Activated CD4-positive, alpha-beta T cell treated with anti-CD3 and anti-CD28 coated beads for 36 hours (primary cell): Measurements from ENCODE around the gene DNMT3A. TPM values are rescaled to one million over a fixed set of nuclear protein-coding genes. Genes with fewer than 3 reads are reported as not detected.
"Not testable (repeated sequence)": the region's sequence is repeated elsewhere in the genome, so short reads cannot be mapped to it uniquely, and the experiment has no call there.

Experiments used
- ATAC-seq: fragments of 200-7000 bp; cut with Tn5 transposase; one replicate; pipeline ENCODE4 v1.10.0; 2021; ENCODE audit warnings: mild to moderate bottlenecking, moderate library complexity
- CTCF ChIA-PET: fragments of 350-600 bp; sonication (Branson Sonifier 250); formaldehyde crosslinking; loops from one replicate; lab custom pipeline; 2021; ENCODE audit warnings: antibody characterized with exemption; lab: Charles Lee
- POLR2A ChIA-PET: fragments of 350-600 bp; sonication (Branson Sonifier 250); formaldehyde crosslinking; loops from one replicate; lab custom pipeline; 2021; ENCODE audit warnings: antibody characterized with exemption, inconsistent platforms; lab: Charles Lee
- DNase-seq: peaks from one replicate; pipeline ENCODE4 v3.0.0-alpha.2; 2020
- H3K27ac Mint-ChIP-seq: one replicate; pipeline ENCODE4 v1.8.0; 2021; ENCODE audit warnings: mixed read lengths
- H3K27me3 Mint-ChIP-seq: one replicate; pipeline ENCODE4 v1.8.0; 2021; ENCODE audit warnings: mixed read lengths
- H3K36me3 Mint-ChIP-seq: one replicate; pipeline ENCODE4 v1.8.0; 2021; ENCODE audit warnings: low read depth, mixed read lengths
- H3K4me1 Mint-ChIP-seq: one replicate; pipeline ENCODE4 v1.8.0; 2021; ENCODE audit warnings: mixed read lengths
- H3K4me3 Mint-ChIP-seq: one replicate; pipeline ENCODE4 v1.8.0; 2021; ENCODE audit warnings: mild to moderate bottlenecking, moderate library complexity, mixed read lengths
- H3K9me3 Mint-ChIP-seq: one replicate; pipeline ENCODE4 v1.8.0; 2021; ENCODE audit warnings: low read depth, mixed read lengths
- intact Hi-C, 2 experiments: fragments of 100-400 bp; cut with DNase I in 1 of 2; cut with micrococcal nuclease in 1 of 2; formaldehyde crosslinking; loops; one replicate each; pipeline versions ENCODE4 v1.14.2 to v1.15.1; 2022 to 2024; cut with DNase I, micrococcal nuclease
- total RNA-seq, 2 experiments: library from RNA; stranded (reverse); gene quantifications; one replicate each; pipeline ENCODE4 v1.2.3, GENCODE V29; 2021

The DNMT3A gene
- total RNA-seq, 2 experiments from 2014 or later = 62.3 to 76.2 TPM

- DNase-seq (no peak), ATAC-seq (no peak)
- CTCF ChIA-PET = interaction anchor here (0.9 to 1.3 kb wide), 2 partner anchors 10 to 21 kb away, joined by 3 to 4 read pairs; no protein-coding TSS in a partner anchor
- peaks cover 9% of the 10 kb centered on the region for H3K4me1 Mint-ChIP-seq
- H3K36me3 Mint-ChIP-seq = peaks cover 4% of the 10 kb centered on the region
- intact Hi-C loops = no loop called here
- no peaks in the 10 kb centered on the region for H3K27me3 Mint-ChIP-seq
- no peaks in the 10 kb centered on the region for H3K9me3 Mint-ChIP-seq
- POLR2A ChIA-PET = no interaction called here
- no peak overlapping the region for H3K27ac Mint-ChIP-seq
- no peak overlapping the region for H3K4me3 Mint-ChIP-seq
Observed at GRCh38 chr2:25226827-25227226, 114.9 kb downstream of the DNMT3A start.

GRCh38 chr2:25222477-25223121 lies 119.1 kb downstream of the DNMT3A start:
- DNase-seq = no peak
- Mint-ChIP-seq H3K27ac (no peak overlapping the region), H3K4me3 (no peak overlapping the region), H3K9me3 (no peaks in the 10 kb centered on the region), H3K27me3 (no peaks in the 10 kb centered on the region), H3K36me3 (no peaks in the 10 kb centered on the region), H3K4me1 (peaks cover 8% of the 10 kb centered on the region)
- ChIA-PET CTCF (interaction anchor here (0.6 kb wide), 1 partner anchor 81 kb away, joined by 4 read pairs; no protein-coding TSS in a partner anchor), POLR2A (no interaction called here)
- intact Hi-C loops = no loop called here
- no peak for ATAC-seq

DNA sequence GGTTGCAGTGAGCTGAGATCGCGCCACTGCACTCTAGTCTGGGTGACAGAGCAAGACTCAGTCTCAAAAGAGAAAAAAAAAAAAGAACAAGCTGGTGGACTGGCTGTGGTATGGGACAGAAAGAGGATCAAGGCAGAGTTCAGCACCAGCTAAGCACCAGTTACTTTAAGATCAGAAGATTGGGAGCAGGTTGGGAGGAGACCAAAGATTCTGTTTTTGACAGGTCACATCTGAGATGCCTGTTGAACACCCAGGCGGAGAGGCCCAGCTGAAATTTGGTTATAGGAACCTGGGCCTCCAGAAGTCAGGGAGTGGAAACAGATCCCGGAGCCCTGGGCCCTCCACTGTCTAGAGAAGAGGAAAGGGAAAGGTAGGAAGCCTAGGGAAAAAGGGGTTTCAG lies 120.1 kb downstream of the DNMT3A start:
- Mint-ChIP-seq H3K4me3 (no peak overlapping the region), H3K4me1 (peaks cover 7% of the 10 kb centered on the region), H3K27ac (no peak overlapping the region), H3K9me3 (no peaks in the 10 kb centered on the region), H3K36me3 (no peaks in the 10 kb centered on the region), H3K27me3 (no peaks in the 10 kb centered on the region)
- DNase-seq (no peak), ATAC-seq (no peak)
- intact Hi-C loops = no loop called here
- ChIA-PET CTCF (interaction anchor here (0.7 to 1.2 kb wide), 2 partner anchors 10 to 12 kb away, joined by 3 read pairs; no protein-coding TSS in a partner anchor), POLR2A (interaction anchor here (0.7 kb wide), 1 partner anchor 11 kb away, joined by 3 read pairs; no protein-coding TSS in a partner anchor)

GRCh38 chr2:25220313-25220712 lies 121.4 kb downstream of the DNMT3A start:
- Mint-ChIP-seq H3K36me3 (no peaks in the 10 kb centered on the region), H3K27me3 (no peaks in the 10 kb centered on the region), H3K9me3 (no peaks in the 10 kb centered on the region), H3K27ac (no peak overlapping the region), H3K4me3 (no peak overlapping the region), H3K4me1 (peaks cover 6% of the 10 kb centered on the region)
- ChIA-PET POLR2A (no interaction called here), CTCF (interaction anchor here (1.2 to 1.8 kb wide), 2 partner anchors 8 to 9 kb away, joined by 3 to 7 read pairs; no protein-coding TSS in a partner anchor)
- DNase-seq (no peak), ATAC-seq (no peak)
- intact Hi-C loops = no loop called here

- DNase-seq (no peak), ATAC-seq (no peak)
- no peak overlapping the region for H3K4me3 Mint-ChIP-seq
- peaks cover 6% of the 10 kb centered on the region for H3K4me1 Mint-ChIP-seq
- H3K36me3 Mint-ChIP-seq = no peaks in the 10 kb centered on the region
- no peaks in the 10 kb centered on the region for H3K27me3 Mint-ChIP-seq
- POLR2A ChIA-PET = no interaction called here
- no peaks in the 10 kb centered on the region for H3K9me3 Mint-ChIP-seq
- CTCF ChIA-PET = interaction anchor here (1.8 kb wide), 1 partner anchor 9 kb away, joined by 7 read pairs; no protein-coding TSS in a partner anchor
- H3K27ac Mint-ChIP-seq = no peak overlapping the region
- intact Hi-C loops = loop anchor here (5.0 kb wide), 2 partner anchors 52 to 247 kb away; partner anchors contain the start of genes DNAJC27 (in 1 of the 2) and POMC (in 1 of the 2)
Observed at GRCh38 chr2:25219621-25220020, 122.1 kb downstream of the DNMT3A start.

DNA sequence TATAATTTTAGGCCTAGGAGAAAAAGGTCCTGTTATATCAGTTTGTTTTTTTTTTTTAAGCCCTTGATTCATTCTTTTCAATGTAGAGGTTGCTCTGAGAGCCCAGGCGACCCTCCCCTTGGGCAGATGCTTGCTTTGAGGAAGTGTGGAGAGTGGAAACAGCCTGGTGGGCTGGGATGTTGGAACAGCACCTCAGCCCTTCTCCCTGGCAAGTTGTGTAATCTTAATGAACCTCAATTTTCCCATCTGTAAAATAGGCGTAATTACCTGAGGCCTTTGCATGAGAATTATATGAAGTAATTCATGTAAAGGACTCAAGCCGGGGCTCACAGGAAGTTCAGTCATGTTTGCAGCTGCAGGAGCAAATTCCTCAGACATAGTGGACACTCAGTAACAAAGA lies 123.6 kb downstream of the DNMT3A start:
- DNase-seq = no peak
- CTCF ChIA-PET = no interaction called here
- POLR2A ChIA-PET = no interaction called here
- Mint-ChIP-seq H3K4me3 (no peak overlapping the region), H3K36me3 (no peaks in the 10 kb centered on the region), H3K27me3 (no peaks in the 10 kb centered on the region), H3K4me1 (peaks cover 6% of the 10 kb centered on the region), H3K9me3 (no peaks in the 10 kb centered on the region), H3K27ac (no peak overlapping the region)
- intact Hi-C loops = loop anchor here (5.0 kb wide), 2 partner anchors 51 to 246 kb away; partner anchors contain the start of genes DNAJC27 (in 1 of the 2) and POMC (in 1 of the 2)
- ATAC-seq = no peak

DNA sequence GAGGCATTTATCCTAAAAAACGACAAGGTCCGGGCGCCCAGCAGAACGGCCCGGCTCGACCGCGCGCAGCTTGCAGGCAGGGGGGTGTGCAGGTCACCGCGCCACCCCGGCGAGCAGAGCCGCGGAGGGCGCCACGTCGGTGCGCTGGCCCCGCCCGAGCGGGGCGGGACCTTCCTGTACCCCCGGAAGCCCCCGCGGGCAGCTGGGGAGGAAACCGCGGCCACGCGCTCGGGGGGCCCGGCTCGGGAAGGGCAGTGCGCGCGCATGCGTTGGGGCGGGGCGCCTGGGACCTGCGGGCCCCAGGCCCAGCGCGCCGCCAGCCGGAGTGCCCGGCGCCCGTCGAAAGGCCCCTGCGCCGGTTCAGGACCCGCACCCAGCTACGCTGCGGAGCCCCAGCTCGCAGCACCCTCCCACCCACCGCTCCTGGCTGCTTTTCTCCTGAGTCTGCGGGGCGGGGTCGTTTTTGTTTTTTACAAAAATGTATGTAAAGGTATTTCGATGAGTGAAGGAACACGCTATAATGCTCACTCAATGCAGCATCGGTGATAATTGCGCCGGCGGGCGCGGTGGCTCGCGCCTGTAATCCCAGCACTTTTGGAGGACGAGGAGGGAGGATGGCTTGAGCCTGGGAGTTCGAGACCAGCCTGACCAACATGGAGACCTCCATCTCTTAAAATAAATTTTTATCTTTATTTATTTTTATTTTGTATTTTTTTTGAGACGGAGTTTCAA lies 125.6 kb downstream of the DNMT3A start:
- DNase-seq = peak; percentile 88
- peak overlapping the region; percentile 71 for H3K27ac Mint-ChIP-seq
- peaks cover 9% of the 10 kb centered on the region for H3K4me1 Mint-ChIP-seq
- H3K9me3 Mint-ChIP-seq = no peaks in the 10 kb centered on the region
- ATAC-seq = peak; percentile 93
- intact Hi-C loops = loop anchor here (5.0 kb wide), 2 partner anchors 49 to 244 kb away; partner anchors contain the start of genes DNAJC27 (in 1 of the 2) and POMC (in 1 of the 2)
- ChIA-PET CTCF (interaction anchor here (0.6 to 1.1 kb wide), 3 partner anchors 11 to 53 kb away, joined by 3 to 4 read pairs (median 3); no protein-coding TSS in a partner anchor), POLR2A (no interaction called here)
- no peaks in the 10 kb centered on the region for H3K27me3 Mint-ChIP-seq
- H3K36me3 Mint-ChIP-seq = no peaks in the 10 kb centered on the region
- H3K4me3 Mint-ChIP-seq = peak overlapping the region; percentile 65

DNA sequence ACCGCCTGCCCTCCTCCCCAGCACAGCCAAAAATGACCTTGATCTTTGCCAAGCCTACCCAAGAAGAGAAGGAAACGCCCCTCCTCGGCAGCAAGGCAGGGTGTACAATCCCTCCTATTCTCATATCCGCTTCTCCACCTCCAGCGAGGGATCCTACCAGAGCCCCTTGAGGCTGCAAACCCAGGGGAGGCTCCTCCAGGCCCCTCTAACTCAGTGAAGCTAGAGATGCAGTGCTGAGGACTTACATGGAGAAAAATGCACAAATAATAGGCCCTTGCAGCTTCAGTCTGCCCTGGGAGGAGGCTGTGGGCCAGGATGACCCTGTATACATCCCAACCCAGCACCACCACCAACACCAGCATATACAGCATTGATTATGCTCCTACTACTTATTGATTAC lies 126.5 kb downstream of the DNMT3A start:
- H3K4me3 Mint-ChIP-seq = peak overlapping the region; percentile 61
- intact Hi-C loops = loop anchor here (5.0 kb wide), 2 partner anchors 48 to 243 kb away; partner anchors contain the start of genes DNAJC27 (in 1 of the 2) and POMC (in 1 of the 2)
- POLR2A ChIA-PET = interaction anchor here (0.6 kb wide), 1 partner anchor 361 kb away, joined by 4 read pairs; no protein-coding TSS in a partner anchor
- no peaks in the 10 kb centered on the region for H3K27me3 Mint-ChIP-seq
- no peaks in the 10 kb centered on the region for H3K36me3 Mint-ChIP-seq
- no peaks in the 10 kb centered on the region for H3K9me3 Mint-ChIP-seq
- CTCF ChIA-PET = no interaction called here
- peaks cover 15% of the 10 kb centered on the region for H3K4me1 Mint-ChIP-seq
- peak overlapping the region; percentile 71 for H3K27ac Mint-ChIP-seq
- DNase-seq (no peak), ATAC-seq (peak; percentile 5)

- intact Hi-C loops = no loop called here
- ChIA-PET POLR2A (no interaction called here), CTCF (interaction anchor here (0.6 to 0.9 kb wide), 2 partner anchors 16 to 17 kb away, joined by 3 to 4 read pairs; no protein-coding TSS in a partner anchor)
- Mint-ChIP-seq H3K27me3 (no peaks in the 10 kb centered on the region), H3K27ac (no peak overlapping the region), H3K4me3 (no peak overlapping the region), H3K9me3 (no peaks in the 10 kb centered on the region), H3K36me3 (no peaks in the 10 kb centered on the region), H3K4me1 (peaks cover 23% of the 10 kb centered on the region)
- no peak for ATAC-seq
- DNase-seq = no peak
Observed at GRCh38 chr2:25213229-25213628, 128.5 kb downstream of the DNMT3A start.

DNA sequence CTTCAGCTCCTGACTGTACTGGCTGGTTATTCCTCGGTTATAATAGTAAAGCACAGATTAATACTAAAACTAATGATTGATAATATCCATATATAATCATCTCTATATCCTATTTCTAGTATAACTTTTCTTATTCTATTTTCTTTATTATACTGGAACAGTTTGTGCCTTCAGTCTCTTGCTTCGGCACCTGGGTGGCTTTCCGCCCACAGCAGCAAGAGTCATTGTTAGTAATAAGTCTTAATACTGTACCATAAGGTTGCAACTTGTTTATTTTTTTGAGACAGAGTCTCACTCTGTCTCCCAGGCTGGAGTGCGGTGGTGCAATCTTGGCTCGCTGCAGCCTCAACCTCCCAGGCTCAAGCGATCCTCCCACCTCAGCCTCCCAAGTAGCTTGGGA lies 130.8 kb downstream of the DNMT3A start:
- CTCF ChIA-PET = interaction anchor here (0.7 to 1.0 kb wide), 3 partner anchors 10 to 15 kb away, joined by 3 read pairs; no protein-coding TSS in a partner anchor

DNA sequence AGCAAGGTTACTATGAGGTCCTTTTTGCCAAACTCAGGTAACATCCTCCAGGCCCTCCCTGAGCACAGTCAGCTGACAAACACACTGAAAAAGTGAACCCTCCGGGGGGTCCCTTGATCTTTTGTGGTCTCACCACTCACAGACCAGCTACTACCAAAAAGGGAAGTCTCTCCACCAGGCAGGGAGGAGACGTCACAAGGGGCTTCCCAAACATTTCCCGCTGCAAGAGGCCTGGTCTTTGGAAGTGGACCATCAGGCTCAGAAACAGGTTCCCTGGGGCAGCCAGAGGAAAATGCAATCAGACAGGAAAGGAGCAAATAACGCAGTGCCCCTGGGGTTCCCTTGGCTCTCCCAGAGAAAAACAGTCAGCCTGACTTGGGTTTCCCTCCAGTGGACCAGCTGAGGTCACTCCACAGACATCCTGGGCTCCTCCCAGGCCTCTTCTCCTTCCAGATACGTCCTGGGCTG lies 134.6 kb downstream of the DNMT3A start:
- Mint-ChIP-seq H3K36me3 (no peaks in the 10 kb centered on the region), H3K4me1 (peaks cover 26% of the 10 kb centered on the region), H3K27ac (no peak overlapping the region), H3K4me3 (no peak overlapping the region), H3K27me3 (no peaks in the 10 kb centered on the region), H3K9me3 (no peaks in the 10 kb centered on the region)
- ATAC-seq (no peak), DNase-seq (no peak)
- intact Hi-C loops = no loop called here
- ChIA-PET CTCF (interaction anchor here (0.6 to 1.2 kb wide), 2 partner anchors 10 to 798 kb away, joined by 3 to 5 read pairs; no protein-coding TSS in a partner anchor), POLR2A (interaction anchor here (0.7 kb wide), 1 partner anchor 345 kb away, joined by 4 read pairs; no protein-coding TSS in a partner anchor)

More for the DNA sequence above, 130.8 kb downstream of the DNMT3A start:
- H3K9me3 Mint-ChIP-seq, H3K27ac Mint-ChIP-seq, H3K36me3 Mint-ChIP-seq, DNase-seq, ATAC-seq, H3K27me3 Mint-ChIP-seq, H3K4me3 Mint-ChIP-seq, intact Hi-C loops: not testable (repeated sequence)
- H3K4me1 Mint-ChIP-seq = peaks cover 25% of the 10 kb centered on the region
- POLR2A ChIA-PET = interaction anchor here (0.5 kb wide), 1 partner anchor 11 kb away, joined by 3 read pairs; no protein-coding TSS in a partner anchor
